Gastroesophageal sphincter (tissue), 3 donors: Measurements from ENCODE around the gene UFL1.
"Not testable (repeated sequence)": the region's sequence is repeated elsewhere in the genome, so short reads cannot be mapped to it uniquely, and the experiment has no call there.

Experiments
- EP300 ChIP-seq: sonication (generic); formaldehyde crosslinking; IDR thresholded peaks from one replicate; pipeline ENCODE4 v1.6.1; 2017; ENCODE audit warnings: antibody characterized with exemption, mild to moderate bottlenecking
- POLR2A ChIP-seq, 2 donors: fragments of 450-650 bp; IDR thresholded peaks; one replicate each; pipeline ENCODE4 v1.6.1; 2017; ENCODE audit warnings: antibody characterized with exemption in 2 of 2, mild to moderate bottlenecking in 2 of 2, moderate library complexity in 1 of 2
- POLR2AphosphoS5 ChIP-seq: sonication (generic); formaldehyde crosslinking; IDR thresholded peaks from one replicate; pipeline ENCODE4 v1.6.1; 2017; ENCODE audit warnings: antibody characterized with exemption
- TF ChIP-seq, protein P1 (sequence below), 4 experiments: fragments of 200-600 bp in 2 of 4; fragments of 450-650 bp in 2 of 4; sonication (generic) in 1 of 4; IDR thresholded peaks; one replicate each; pipeline ENCODE4 v1.5.1; 2017 to 2019; ENCODE audit warnings: antibody characterized with exemption in 4 of 4, mild to moderate bottlenecking in 2 of 4, moderate library complexity in 2 of 4

DNA sequence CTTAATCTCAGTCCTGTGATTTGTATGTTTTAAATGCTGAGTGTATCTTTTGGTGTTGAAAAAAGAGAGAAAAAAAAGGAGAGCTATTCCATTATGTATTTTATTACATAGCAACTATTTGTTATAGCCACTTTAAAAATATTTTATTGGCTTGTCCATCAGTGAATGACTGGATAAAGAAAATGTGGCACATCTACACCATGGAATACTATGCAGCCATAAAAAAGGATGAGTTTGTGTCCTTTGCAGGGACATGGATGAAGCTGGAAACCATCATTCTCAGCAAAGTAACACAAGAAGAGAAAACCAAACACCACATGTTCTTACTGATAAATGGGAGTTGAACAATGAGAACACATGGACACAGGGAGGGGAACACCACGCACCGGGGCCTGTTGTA lies 38.1 kb downstream of the UFL1 start:
- TF ChIP-seq, protein P1, sequence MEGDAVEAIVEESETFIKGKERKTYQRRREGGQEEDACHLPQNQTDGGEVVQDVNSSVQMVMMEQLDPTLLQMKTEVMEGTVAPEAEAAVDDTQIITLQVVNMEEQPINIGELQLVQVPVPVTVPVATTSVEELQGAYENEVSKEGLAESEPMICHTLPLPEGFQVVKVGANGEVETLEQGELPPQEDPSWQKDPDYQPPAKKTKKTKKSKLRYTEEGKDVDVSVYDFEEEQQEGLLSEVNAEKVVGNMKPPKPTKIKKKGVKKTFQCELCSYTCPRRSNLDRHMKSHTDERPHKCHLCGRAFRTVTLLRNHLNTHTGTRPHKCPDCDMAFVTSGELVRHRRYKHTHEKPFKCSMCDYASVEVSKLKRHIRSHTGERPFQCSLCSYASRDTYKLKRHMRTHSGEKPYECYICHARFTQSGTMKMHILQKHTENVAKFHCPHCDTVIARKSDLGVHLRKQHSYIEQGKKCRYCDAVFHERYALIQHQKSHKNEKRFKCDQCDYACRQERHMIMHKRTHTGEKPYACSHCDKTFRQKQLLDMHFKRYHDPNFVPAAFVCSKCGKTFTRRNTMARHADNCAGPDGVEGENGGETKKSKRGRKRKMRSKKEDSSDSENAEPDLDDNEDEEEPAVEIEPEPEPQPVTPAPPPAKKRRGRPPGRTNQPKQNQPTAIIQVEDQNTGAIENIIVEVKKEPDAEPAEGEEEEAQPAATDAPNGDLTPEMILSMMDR (IDR thresholded peaks at IDR 0.05), result not testable (repeated sequence)
- TF ChIP-seq POLR2A (IDR thresholded peaks at IDR 0.05); POLR2AphosphoS5; EP300: not testable (repeated sequence)
